ENCODE results near the gene GPC4. TPM values are rescaled to one million over a fixed set of nuclear protein-coding genes. Genes with fewer than 3 reads are reported as not detected.

GPC4 gene
- total and polyA plus RNA-seq, 2 donors (not counting 3 experiments of a cell fraction or from before 2014, with no cell fraction given), result 0.20 TPM; not detected in 1

DNA sequence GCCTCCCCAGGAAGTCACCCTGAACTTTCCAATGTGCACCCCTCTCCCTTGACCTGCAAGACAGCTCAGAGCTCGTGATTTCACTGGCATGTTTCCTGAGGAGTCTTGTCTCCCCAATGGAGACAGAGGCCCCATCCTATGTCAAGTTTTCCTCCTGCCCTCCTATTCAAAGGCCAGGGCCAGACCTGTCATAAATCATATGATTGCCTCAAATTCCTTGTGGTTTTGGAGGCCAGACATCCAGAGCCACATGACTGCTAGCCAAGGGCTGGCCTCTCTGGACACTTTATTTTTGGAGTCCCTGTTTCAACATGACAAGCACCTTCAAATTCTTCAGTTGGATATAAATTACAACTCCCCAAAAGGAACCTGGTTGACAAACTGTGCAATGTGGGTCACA is 121.2 kb downstream of the GPC4 start:
- Histone ChIP-seq H3K27me3 (ENCODE audit: control insufficient read depth in 2 of 2, insufficient read depth in 2 of 2, low read length in 2 of 2) (no peaks in the 10 kb centered on the region), H3K4me1 (ENCODE audit: control insufficient read depth, extremely low read depth, insufficient read depth, low read length) (no peaks in the 10 kb centered on the region), H3K9me1 (replicated peaks; ENCODE audit: control insufficient read depth, extremely low read depth, insufficient read depth, low read length) (no peaks in the 10 kb centered on the region), H3K4me3 (replicated peaks in 1 of 3; ENCODE audit: insufficient read depth in 1 of 3, low read depth in 1 of 3, low read length in 3 of 3) (no peak overlapping the region), H4K20me1 (replicated peaks; ENCODE audit: control insufficient read depth, extremely low read depth, insufficient read depth, low read length) (no peaks in the 10 kb centered on the region), H3K36me3 (ENCODE audit: control insufficient read depth in 2 of 2, extremely low read depth in 1 of 2, insufficient read depth in 2 of 2, low read length in 2 of 2) (no peaks in the 10 kb centered on the region), H3K79me2 (ENCODE audit: control insufficient read depth, insufficient read depth, low read length) (no peaks in the 10 kb centered on the region), H2AFZ (ENCODE audit: low read depth, low read length) (no peak overlapping the region), H3K27ac (ENCODE audit: insufficient read depth, low read depth, low read length) (no peak overlapping the region), H3K4me2 (ENCODE audit: insufficient read depth, low read length) (no peak overlapping the region), H3K9ac (replicated peaks; ENCODE audit: extremely low read depth, insufficient read depth, low read length) (no peak overlapping the region), H3K9me3 (replicated peaks; ENCODE audit: control insufficient read depth, insufficient read depth, low read length) (no peaks in the 10 kb centered on the region)
- POLR2A ChIA-PET, result no interaction called here
- no TSS peak for BruUV-seq (replicated peaks)
- CTCF ChIA-PET, result no interaction called here
- FAIRE-seq, result no peak
- TF ChIP-seq JUN (IDR thresholded peaks at IDR 0.05; ENCODE audit: borderline replicate concordance, insufficient read depth, insufficient read length, low read depth) (no peak), POLR2A (IDR thresholded peaks at IDR 0.05; ENCODE audit: low read depth, low read length) (no peak), EZH2 (IDR thresholded peaks at IDR 0.05; ENCODE audit: borderline replicate concordance, low read depth, low read length, severe bottlenecking) (no peak), POLR2AphosphoS5 (IDR thresholded peaks at IDR 0.05; ENCODE audit: insufficient read depth, low read depth, low read length) (no peak), GATA2 (IDR thresholded peaks at IDR 0.05; ENCODE audit: insufficient read depth, insufficient read length, low read depth, low read length) (no peak), MYC (IDR thresholded peaks at IDR 0.05; ENCODE audit: low read depth, low read length) (no peak), FOS (IDR thresholded peaks at IDR 0.05; ENCODE audit: borderline replicate concordance, insufficient read depth, low read length) (no peak)
- TF ChIP-seq, protein P1, sequence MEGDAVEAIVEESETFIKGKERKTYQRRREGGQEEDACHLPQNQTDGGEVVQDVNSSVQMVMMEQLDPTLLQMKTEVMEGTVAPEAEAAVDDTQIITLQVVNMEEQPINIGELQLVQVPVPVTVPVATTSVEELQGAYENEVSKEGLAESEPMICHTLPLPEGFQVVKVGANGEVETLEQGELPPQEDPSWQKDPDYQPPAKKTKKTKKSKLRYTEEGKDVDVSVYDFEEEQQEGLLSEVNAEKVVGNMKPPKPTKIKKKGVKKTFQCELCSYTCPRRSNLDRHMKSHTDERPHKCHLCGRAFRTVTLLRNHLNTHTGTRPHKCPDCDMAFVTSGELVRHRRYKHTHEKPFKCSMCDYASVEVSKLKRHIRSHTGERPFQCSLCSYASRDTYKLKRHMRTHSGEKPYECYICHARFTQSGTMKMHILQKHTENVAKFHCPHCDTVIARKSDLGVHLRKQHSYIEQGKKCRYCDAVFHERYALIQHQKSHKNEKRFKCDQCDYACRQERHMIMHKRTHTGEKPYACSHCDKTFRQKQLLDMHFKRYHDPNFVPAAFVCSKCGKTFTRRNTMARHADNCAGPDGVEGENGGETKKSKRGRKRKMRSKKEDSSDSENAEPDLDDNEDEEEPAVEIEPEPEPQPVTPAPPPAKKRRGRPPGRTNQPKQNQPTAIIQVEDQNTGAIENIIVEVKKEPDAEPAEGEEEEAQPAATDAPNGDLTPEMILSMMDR (IDR thresholded peaks at IDR 0.05; ENCODE audit: extremely low read depth in 1 of 2, insufficient read depth in 1 of 2, low read depth in 1 of 2, low read length in 2 of 2), result no peak
- TF ChIP-seq, protein P2, sequence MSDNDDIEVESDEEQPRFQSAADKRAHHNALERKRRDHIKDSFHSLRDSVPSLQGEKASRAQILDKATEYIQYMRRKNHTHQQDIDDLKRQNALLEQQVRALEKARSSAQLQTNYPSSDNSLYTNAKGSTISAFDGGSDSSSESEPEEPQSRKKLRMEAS (IDR thresholded peaks at IDR 0.05; ENCODE audit: insufficient read depth, insufficient read length), result no peak
- DNase-seq (ENCODE audit: low read depth, low spot score), result no peak
- intact Hi-C loops (cut with micrococcal nuclease), result no loop called here
- dilution Hi-C loops (cut with MboI; ENCODE audit: extremely low pct_ligation_motif_present, low sequenced_read_pairs), result no loop called here

Measured in endothelial cell of umbilical vein (primary cell).